ENCODE measurements around the gene XRCC3. TPM values are rescaled to one million over a fixed set of nuclear protein-coding genes. Genes with fewer than 3 reads are reported as not detected.

Gene XRCC3
- total and polyA plus RNA-seq, 2 of the 8 experiments (the other 6 are each of a cell fraction or from before 2014, with no cell fraction given), result 36.9 to 41.8 TPM

- Histone ChIP-seq H3K4ac (replicated peaks; ENCODE audit: insufficient read length, low read depth, low read length) (no peak overlapping the region), H3K56ac (replicated peaks; ENCODE audit: insufficient read length, low read depth, low read length) (no peak overlapping the region), H3K4me1 (replicated peaks in 1 of 4; ENCODE audit: control insufficient read depth in 3 of 4, insufficient read depth in 4 of 4, low read length in 3 of 4) (no peaks in the 10 kb centered on the region; a peak in 1 of 7 replicates), H2BK20ac (ENCODE audit: low read length) (no peak overlapping the region), H3K36me3 (ENCODE audit: control insufficient read depth in 2 of 4, insufficient read depth in 4 of 4, low read length in 3 of 4) (peaks cover 3 to 21% (median 11%) of the 10 kb centered on the region in 4 experiments; a peak in 6 of 8 replicates), H2BK12ac (ENCODE audit: low read depth, low read length) (no peak overlapping the region), H3K14ac (ENCODE audit: insufficient read length) (no peak overlapping the region), H4K91ac (replicated peaks; ENCODE audit: insufficient read length, low read length) (no peak overlapping the region), H3K9ac (replicated peaks in 1 of 4; ENCODE audit: extremely low read depth in 1 of 4, low read depth in 3 of 4, low read length in 3 of 4) (no peak overlapping the region), H2BK5ac (ENCODE audit: low read depth, low read length) (no peak overlapping the region), H3K23ac (ENCODE audit: insufficient read length) (no peak overlapping the region), H3K79me1 (ENCODE audit: low read depth, low read length) (no peaks in the 10 kb centered on the region; the same call in 1 of the 2 replicates), H3K27ac (ENCODE audit: low read depth, low read length) (no peak overlapping the region), H2AFZ (ENCODE audit: low read length) (no peak overlapping the region), H3K18ac (ENCODE audit: extremely low read depth, low read length) (no peak overlapping the region), H3K4me3 (ENCODE audit: extremely low read depth in 1 of 4, insufficient read depth in 2 of 4, low read depth in 3 of 4, low read length in 4 of 4) (no peak overlapping the region), H4K20me1 (replicated peaks in 1 of 2; ENCODE audit: control insufficient read depth in 1 of 2, insufficient read depth in 2 of 2, low read length in 2 of 2) (peaks cover 5 to 16% of the 10 kb centered on the region in 2 experiments), H3K9me3 (ENCODE audit: insufficient read depth in 2 of 2, low read depth in 1 of 2, low read length in 1 of 2) (no peaks in the 10 kb centered on the region), H2BK120ac (replicated peaks; ENCODE audit: low read depth, low read length) (no peak overlapping the region), H2AK5ac (ENCODE audit: low read depth, low read length) (no peak overlapping the region), H3K27me3 (replicated peaks in 1 of 4; ENCODE audit: control insufficient read depth in 3 of 4, extremely low read depth in 1 of 4, insufficient read depth in 3 of 4, low read length in 3 of 4) (no peaks in the 10 kb centered on the region), H4K8ac (ENCODE audit: extremely low read depth, insufficient read depth, low read length) (no peak overlapping the region; the same call in 1 of the 2 replicates), H2BK15ac (ENCODE audit: low read length) (no peak overlapping the region), H3K4me2 (ENCODE audit: insufficient read depth in 1 of 2, low read depth in 2 of 2, low read length in 2 of 2) (no peak overlapping the region), H4K5ac (ENCODE audit: insufficient read length, low read depth, low read length) (no peak overlapping the region), H3K23me2 (ENCODE audit: low read depth, low read length) (no peaks in the 10 kb centered on the region), H3K79me2 (ENCODE audit: control insufficient read depth in 1 of 2, insufficient read depth in 2 of 2, low read length in 2 of 2) (no peaks in the 10 kb centered on the region)
- no peak for FAIRE-seq
- WGBS, 2 experiments (ENCODE audit: extremely low coverage in 1 of 2, insufficient coverage in 1 of 2, insufficient read length in 1 of 2, insufficient replicate concordance in 2 of 2, low coverage in 1 of 2, low lambda C conversion rate in 2 of 2, missing lambda C conversion rate in 1 of 2), result 96% methylated on average over 9 of the region's 9 CpGs; no CpG with 5 or more reads in 1 of the 2 experiments
- ChIA-PET POLR2A (ENCODE audit: partially characterized antibody) (interaction anchor here (0.7 to 1.5 kb wide), 2 partner anchors 15 to 30 kb away, joined by 3 to 7 read pairs; no protein-coding TSS in a partner anchor), CTCF (ENCODE audit: partially characterized antibody) (interaction anchor here (0.6 to 1.2 kb wide), 3 partner anchors 38 to 272 kb away, joined by 3 to 5 read pairs (median 3); no protein-coding TSS in a partner anchor)
- no peak for DNase-seq (ENCODE audit: low read depth in 1 of 2, low spot score in 2 of 2)
- no peak for TF ChIP-seq CHD1 (IDR thresholded peaks at IDR 0.05; ENCODE audit: low read depth, low read length)
- no peak for TF ChIP-seq ATF3 (IDR thresholded peaks at IDR 0.05; ENCODE audit: insufficient read depth, low read depth, low read length)
- TF ChIP-seq CBX5 (IDR thresholded peaks at IDR 0.05; ENCODE audit: low read depth, low read length), result no peak
- TF ChIP-seq BCL11A (IDR thresholded peaks at IDR 0.05; ENCODE audit: low read depth in 2 of 2, low read length in 2 of 2), result no peak
- no peak for TF ChIP-seq POU5F1 (IDR thresholded peaks at IDR 0.05; ENCODE audit: low read depth, low read length)
- no peak for TF ChIP-seq RFX5 (IDR thresholded peaks at IDR 0.05; ENCODE audit: borderline replicate concordance, low read depth, low read length)
- TF ChIP-seq ATF2 (IDR thresholded peaks at IDR 0.05; ENCODE audit: low read length), result no peak
- TF ChIP-seq HDAC2 (IDR thresholded peaks at IDR 0.05; ENCODE audit: borderline replicate concordance in 1 of 2, low read depth in 2 of 2, low read length in 2 of 2), result no peak
- no peak for TF ChIP-seq SUZ12 (IDR thresholded peaks at IDR 0.05; ENCODE audit: low read length)
Observed at GRCh38 chr14:103732868-103733620, 17.8 kb upstream of the XRCC3 start.

Measured in H1 (cell line).